ENCODE results near the gene RBM26. TPM values are rescaled to one million over a fixed set of nuclear protein-coding genes. Genes with fewer than 3 reads are reported as not detected.
A peak's percentile ranks its signal among the peaks of the same experiment; 100 is the strongest.

Gene RBM26
- total RNA-seq, 1 donor from 2014 or later = 17.3 TPM

DNA sequence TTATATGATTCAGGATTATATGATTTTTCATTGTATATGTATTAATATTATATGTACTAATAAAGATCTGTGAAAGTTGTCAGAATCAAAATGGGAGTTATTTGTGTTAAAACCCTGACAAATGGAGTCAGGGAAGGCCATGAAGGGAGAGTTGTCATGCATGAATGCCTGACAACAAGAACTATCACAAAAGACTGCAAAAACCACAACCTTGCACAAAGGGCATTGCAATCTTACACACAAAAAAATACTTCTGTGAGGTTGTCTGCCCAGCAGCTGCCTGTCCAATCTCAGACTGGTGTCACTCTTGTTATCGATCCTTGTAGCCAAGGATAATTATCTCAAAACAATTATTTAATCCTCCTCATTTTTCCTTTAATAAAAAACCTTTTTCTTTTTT, 21.2 kb upstream of the RBM26 start:
- ATAC-seq (ENCODE audit: poor library complexity) = no peak
- DNase-seq = no peak
- intact Hi-C loops (cut with DNase I) = loop anchor here (10.0 kb wide), 1 partner anchor 48 kb away; no protein-coding TSS in a partner anchor

DNA sequence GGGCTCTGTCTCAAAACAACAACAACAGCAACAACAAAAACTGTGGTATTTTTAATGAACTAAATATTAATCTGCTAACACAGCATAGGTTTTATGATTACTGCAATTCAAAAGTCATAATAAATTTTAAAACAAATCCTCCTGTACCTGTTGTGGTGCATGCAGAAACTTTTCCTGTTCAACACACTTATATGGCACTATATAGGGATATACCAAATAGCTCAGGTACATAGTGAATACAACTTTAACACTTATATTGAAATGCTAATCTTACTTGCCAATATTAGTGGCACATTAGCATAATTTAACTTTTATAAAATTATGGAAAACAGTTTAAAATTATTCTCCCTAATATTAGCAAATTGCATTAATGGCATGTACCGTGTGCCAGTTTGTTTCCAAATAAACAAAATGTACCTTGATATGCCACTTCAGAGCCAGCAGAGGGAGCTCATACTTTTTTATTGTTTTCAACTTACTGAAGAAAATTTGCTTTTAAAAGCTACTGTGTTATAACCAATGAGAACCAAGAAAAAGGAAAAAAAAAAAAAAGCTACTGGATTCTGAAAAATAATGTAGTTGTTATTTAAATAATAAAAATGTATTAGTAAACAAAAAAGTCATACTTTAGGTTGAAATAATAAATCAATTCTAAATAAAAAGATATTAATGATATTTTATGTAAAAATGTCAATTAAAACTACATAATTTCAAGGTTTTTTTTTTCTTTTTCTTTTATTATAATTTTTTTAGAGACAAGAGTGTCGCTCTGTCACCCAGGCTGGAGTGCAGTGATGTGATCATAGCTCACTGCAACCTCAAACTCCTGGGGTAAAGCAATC, 18.0 kb upstream of the RBM26 start:
- peak; percentile 70 for ATAC-seq (ENCODE audit: poor library complexity)
- DNase-seq = no peak
- intact Hi-C loops (cut with DNase I) = loop anchor here (5.0 to 10.0 kb wide), 2 partner anchors 51 to 118 kb away; no protein-coding TSS in a partner anchor

GRCh38 chr13:79423340-79423739, 17.3 kb upstream of the RBM26 start:
- intact Hi-C loops (cut with DNase I) = loop anchor here (5.0 to 10.0 kb wide), 2 partner anchors 51 to 119 kb away; no protein-coding TSS in a partner anchor
- no peak for ATAC-seq (ENCODE audit: poor library complexity)
- no peak for DNase-seq

GRCh38 chr13:79419365-79419764, 13.3 kb upstream of the RBM26 start:
- intact Hi-C loops (cut with DNase I) = no loop called here
- ATAC-seq (ENCODE audit: poor library complexity) = no peak
- DNase-seq = no peak

DNA sequence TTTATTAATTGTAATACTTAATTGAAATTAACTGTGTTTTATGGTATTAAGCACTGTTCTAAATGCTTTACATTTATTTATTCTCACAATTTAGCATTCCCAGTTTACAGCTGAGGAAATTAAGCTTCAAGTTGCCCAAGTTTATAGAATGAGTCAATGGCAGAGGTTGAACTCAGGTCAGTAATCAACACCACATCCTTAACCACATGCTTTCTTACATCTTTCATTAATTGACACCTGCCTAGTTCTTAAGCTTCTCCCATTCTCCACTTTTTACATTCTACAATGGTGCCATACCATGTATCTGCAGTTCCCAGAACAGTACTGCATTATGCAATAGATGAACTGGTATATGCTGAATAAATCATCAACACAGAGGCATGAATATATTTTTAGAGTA, 11.7 kb upstream of the RBM26 start:
- intact Hi-C loops (cut with DNase I) = no loop called here

GRCh38 chr13:79413521-79413920, 7.5 kb upstream of the RBM26 start:
- DNase-seq = no peak
- intact Hi-C loops (cut with DNase I) = no loop called here
- ATAC-seq (ENCODE audit: poor library complexity) = no peak

More for the DNA sequence above, 11.7 kb upstream of the RBM26 start:
- ATAC-seq (ENCODE audit: poor library complexity) (no peak), DNase-seq (no peak)

DNA sequence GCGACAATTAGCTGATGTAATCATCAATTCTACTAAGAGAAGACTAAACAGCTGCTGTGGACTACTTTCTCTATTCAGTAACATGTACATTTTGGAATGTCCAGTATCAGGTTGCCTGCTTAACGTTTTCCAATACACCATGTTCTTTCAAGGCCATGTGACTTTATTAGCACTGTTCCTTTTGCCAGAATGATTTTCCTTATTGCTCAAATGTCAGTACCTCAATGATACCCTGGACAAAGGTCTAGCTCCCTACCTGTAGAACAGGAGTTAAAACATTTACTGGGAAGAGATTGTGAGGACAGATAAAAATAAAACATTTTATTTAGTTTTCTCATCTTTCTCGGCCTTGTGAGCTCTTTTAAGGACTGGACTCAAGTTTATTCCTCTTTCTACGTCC, 3.8 kb upstream of the RBM26 start:
- ATAC-seq (ENCODE audit: poor library complexity) = no peak
- DNase-seq = no peak
- intact Hi-C loops (cut with DNase I) = no loop called here

DNA sequence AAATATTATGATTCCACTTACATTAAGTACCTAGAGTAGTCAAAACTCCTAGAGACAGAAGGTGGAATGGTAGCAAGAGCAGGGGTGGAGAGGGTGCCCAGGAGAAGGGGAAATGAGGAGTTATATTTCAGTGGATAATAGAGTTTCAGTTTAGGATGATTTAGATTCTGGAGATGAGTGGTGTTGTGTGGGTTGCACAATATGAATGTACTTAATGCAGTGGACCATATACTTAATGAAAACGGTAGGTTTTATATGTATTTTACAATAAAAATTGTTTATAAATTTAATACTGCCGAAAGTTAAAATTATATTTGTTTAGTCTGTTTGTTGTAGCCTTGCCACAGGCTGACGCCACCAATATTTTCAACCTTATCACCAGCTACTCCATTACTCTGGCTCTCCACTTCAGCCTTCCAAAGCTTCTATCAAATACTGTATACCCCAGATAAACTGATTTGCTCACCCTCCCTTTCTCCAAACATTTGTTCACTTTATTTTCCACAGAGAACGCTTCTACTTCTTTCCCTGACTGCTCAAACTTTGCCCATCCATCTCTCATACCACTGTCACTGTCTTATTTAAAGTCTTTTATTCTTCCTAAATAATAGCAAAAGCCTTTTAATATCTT, 1.4 kb upstream of the RBM26 start:
- no peak for DNase-seq
- intact Hi-C loops (cut with DNase I) = no loop called here
- ATAC-seq (ENCODE audit: poor library complexity) = no peak

DNA sequence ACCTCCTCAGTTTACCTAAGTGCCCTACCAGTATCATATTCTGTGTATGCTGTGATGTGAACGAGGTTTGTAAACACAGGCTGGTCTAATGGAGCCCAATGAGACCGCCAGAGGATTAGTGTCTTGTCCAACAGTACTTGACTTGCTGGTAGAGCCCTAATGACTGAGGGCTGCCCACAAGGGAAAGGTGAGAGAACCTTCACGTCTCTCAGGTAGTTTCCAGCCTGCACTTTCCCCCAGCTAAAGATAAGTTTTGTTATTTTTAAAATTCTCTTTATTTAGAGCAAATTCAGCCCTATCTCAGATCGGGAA, 498 bp upstream of the RBM26 start:
- peak; percentile 32 for ATAC-seq (ENCODE audit: poor library complexity)
- intact Hi-C loops (cut with DNase I) = no loop called here
- no peak for DNase-seq

DNA sequence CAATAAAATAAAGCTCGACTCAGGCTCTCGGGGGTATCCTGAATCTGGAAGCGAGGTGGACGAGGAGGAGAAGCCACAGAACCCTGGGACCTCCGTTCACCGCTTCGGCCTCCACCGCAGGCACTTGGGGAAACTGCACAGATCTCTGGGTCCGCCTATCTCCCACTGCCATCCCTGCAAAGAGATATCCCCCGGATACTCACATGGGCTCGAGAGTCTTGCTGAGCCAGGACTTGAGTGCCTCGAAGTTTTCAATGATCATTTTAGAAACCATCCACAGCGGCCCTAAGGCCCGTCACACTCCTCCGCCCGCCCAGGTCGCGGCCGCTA, 589 bp downstream of the RBM26 start:
- ATAC-seq (ENCODE audit: poor library complexity) (peak; percentile 2), DNase-seq (no peak)
- intact Hi-C loops (cut with DNase I) = no loop called here

DNA sequence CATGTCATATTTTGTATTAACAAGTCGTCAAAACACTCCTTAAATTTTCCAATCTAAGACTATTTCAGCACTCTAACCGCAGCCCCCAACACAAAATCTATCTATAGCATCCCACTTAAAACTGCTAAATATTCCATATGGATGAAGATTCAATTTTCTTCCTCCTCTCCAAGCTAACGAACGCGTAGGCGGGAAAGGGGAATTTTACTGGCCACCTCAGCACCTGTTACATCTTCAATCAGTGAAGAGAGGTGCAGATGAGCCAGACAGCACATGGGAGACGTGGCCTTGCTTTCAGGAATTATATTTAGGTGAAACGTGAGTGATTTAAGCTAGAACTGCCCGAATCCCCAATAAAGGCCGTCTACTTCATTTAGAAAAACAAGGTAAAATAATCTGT, 1.1 kb downstream of the RBM26 start:
- no peak for ATAC-seq (ENCODE audit: poor library complexity)
- intact Hi-C loops (cut with DNase I) = no loop called here

GRCh38 chr13:79404361-79404760, 1.7 kb downstream of the RBM26 start:
- intact Hi-C loops (cut with DNase I) = no loop called here
- ATAC-seq (ENCODE audit: poor library complexity) (no peak), DNase-seq (no peak)

More for the DNA sequence above, 1.1 kb downstream of the RBM26 start:
- DNase-seq = no peak

DNA sequence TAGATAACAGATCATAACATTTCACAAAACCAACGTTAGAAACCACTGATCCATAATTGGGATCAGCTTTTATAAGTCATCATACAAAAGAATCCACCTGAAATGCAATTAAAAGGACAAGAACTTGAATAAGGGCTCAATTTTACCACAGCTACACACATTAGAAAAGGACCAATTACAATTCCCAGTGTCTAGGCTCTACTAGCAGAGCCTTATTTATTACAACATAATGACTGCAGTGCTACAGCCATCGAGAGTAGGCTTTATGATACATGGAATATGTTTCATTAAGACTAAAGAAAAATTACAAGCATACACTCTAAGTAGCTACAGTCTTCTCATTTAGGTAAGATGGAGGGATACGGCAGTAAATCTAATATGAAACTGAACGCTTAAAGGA, 2.9 kb downstream of the RBM26 start:
- no peak for ATAC-seq (ENCODE audit: poor library complexity)
- intact Hi-C loops (cut with DNase I) = no loop called here
- DNase-seq = no peak

- intact Hi-C loops (cut with DNase I) = no loop called here
- ATAC-seq (ENCODE audit: poor library complexity) (no peak), DNase-seq (no peak)
These were observed 3.4 kb downstream of the RBM26 start for GRCh38 chr13:79402679-79403078.

GRCh38 chr13:79402074-79402635, 3.9 kb downstream of the RBM26 start:
- ATAC-seq (ENCODE audit: poor library complexity) (no peak), DNase-seq (no peak)
- intact Hi-C loops (cut with DNase I) = no loop called here

DNA sequence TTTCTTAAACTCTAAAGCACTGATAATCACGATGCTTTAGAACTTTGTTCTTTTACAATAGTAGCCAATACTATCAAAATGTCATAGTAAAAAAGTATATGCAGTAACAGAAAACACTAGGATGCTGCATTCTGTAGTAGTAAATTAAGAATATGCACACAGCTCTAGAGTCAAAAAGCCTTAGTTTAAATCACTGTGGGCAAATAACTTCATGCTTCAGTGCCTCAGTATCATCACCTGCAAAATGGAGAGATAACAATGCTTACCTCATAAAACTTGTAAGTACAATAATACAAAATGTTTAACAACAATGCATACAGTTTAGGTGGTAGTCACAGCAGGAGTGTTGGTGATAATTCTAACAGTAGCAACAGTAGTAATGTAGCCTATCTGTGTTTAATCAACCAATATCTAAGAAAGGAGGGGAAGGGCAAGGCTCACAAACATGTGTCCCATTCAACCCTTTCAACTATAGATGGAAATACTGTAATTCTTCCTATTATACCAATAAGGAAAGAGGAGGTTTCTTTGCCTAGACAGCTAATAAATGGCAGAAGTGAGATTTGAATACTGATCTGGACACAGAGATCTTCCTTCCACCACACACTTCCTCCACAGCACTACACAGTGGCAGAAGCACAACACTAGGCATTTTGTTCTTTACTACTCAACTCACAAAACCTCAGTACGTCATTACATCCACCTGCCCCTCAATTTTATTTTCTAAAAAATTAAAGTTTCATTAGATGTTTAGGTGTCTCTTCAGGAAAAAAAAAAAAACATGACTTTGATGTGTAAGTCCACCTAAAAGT, 4.6 kb downstream of the RBM26 start:
- intact Hi-C loops (cut with DNase I) = no loop called here
- ATAC-seq (ENCODE audit: poor library complexity) (no peak), DNase-seq (no peak)

GRCh38 chr13:79398915-79399314, 7.1 kb downstream of the RBM26 start:
- intact Hi-C loops (cut with DNase I) = no loop called here
- no peak for ATAC-seq (ENCODE audit: poor library complexity)

GRCh38 chr13:79398127-79398526, 7.9 kb downstream of the RBM26 start:
- no peak for ATAC-seq (ENCODE audit: poor library complexity)
- no peak for DNase-seq
- intact Hi-C loops (cut with DNase I) = no loop called here

More at GRCh38 chr13:79398915-79399314, 7.1 kb downstream of the RBM26 start:
- DNase-seq = no peak

DNA sequence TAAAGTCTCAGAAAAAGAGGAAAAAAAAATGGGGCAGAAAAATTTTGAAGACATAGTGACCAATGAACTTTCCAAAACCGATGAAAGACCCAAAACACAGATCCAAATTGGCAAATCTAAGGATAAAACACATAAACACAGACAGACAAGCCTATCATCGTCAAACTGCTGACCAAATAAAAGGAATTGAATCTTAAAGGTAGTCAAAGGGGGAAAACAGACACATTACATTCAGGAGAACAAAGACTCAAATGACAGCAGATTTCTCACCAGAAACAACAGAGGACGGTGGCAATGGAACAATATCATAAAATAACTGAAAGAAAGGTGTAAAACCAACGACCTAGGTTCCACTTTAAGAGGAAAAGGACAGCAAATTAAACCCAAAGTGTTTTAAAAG, 10.2 kb downstream of the RBM26 start:
- ATAC-seq (ENCODE audit: poor library complexity) (no peak), DNase-seq (no peak)
- intact Hi-C loops (cut with DNase I) = no loop called here

Data from Right ventricle myocardium superior (tissue), 1 donor.